HEK293T (cell line): ENCODE data around the gene TCF12.

Source experiments
- CTCF ChIA-PET: fragments of 350-600 bp; formaldehyde crosslinking; extraction: SDS; loops from one replicate; lab custom pipeline; 2021; ENCODE audit warnings: antibody characterized with exemption, inconsistent platforms; lab: Yijun Ruan, JAX
- POLR2A ChIA-PET: fragments of 350-600 bp; formaldehyde crosslinking; extraction: SDS; loops from one replicate; lab custom pipeline; 2020; ENCODE audit warnings: antibody characterized with exemption, inconsistent platforms; lab: Yijun Ruan, JAX
- DNase-seq: peaks from one replicate; pipeline ENCODE4 v3.0.0; 2012; ENCODE audit warnings: mixed read lengths; ENCODE audit errors: extremely low spot score
- ARNT ChIP-seq: fragments of 450-650 bp; IDR thresholded peaks from 2 replicates; pipeline ENCODE4 v1.6.1; 2017; ENCODE audit warnings: mild to moderate bottlenecking
- BHLHE40 ChIP-seq: fragments of 450-650 bp; IDR thresholded peaks from 2 replicates; pipeline ENCODE4 v1.6.1; 2016; ENCODE audit warnings: mild to moderate bottlenecking, moderate library complexity, borderline replicate concordance
- CTBP1 ChIP-seq: fragments of 450-650 bp; IDR thresholded peaks from 2 replicates; pipeline ENCODE4 v1.6.1; 2016; ENCODE audit warnings: borderline replicate concordance
- ELF4 ChIP-seq: fragments of 450-650 bp; IDR thresholded peaks from 2 replicates; pipeline ENCODE4 v1.6.1; 2017; ENCODE audit warnings: antibody characterized with exemption
- FOXA1 ChIP-seq: fragments of 450-650 bp; IDR thresholded peaks from 2 replicates; pipeline ENCODE4 v1.6.1; 2016; ENCODE audit warnings: mild to moderate bottlenecking
- FOXK2 ChIP-seq: fragments of 450-650 bp; IDR thresholded peaks from 2 replicates; pipeline ENCODE4 v1.6.1; 2016; ENCODE audit warnings: mild to moderate bottlenecking
- FOXM1 ChIP-seq: fragments of 450-650 bp; IDR thresholded peaks from 2 replicates; pipeline ENCODE4 v1.6.1; 2017; ENCODE audit warnings: mild to moderate bottlenecking, borderline replicate concordance
- HDGF ChIP-seq: fragments of 450-650 bp; IDR thresholded peaks from 2 replicates; pipeline ENCODE4 v1.6.1; 2017; ENCODE audit warnings: antibody characterized with exemption, borderline replicate concordance
- L3MBTL2 ChIP-seq: fragments of 450-650 bp; conservative IDR thresholded peaks from 2 replicates; pipeline ENCODE4 v1.6.1; 2016; ENCODE audit warnings: mild to moderate bottlenecking
- LEF1 ChIP-seq: fragments of 450-650 bp; IDR thresholded peaks from 2 replicates; pipeline ENCODE4 v1.6.1; 2017; ENCODE audit warnings: mild to moderate bottlenecking, borderline replicate concordance
- NFRKB ChIP-seq: fragments of 450-650 bp; IDR thresholded peaks from 2 replicates; pipeline ENCODE4 v1.6.1; 2016; ENCODE audit warnings: mild to moderate bottlenecking, moderate library complexity
- SP1 ChIP-seq: fragments of 450-650 bp; IDR thresholded peaks from 2 replicates; pipeline ENCODE4 v1.6.1; 2017
- SUZ12 ChIP-seq: fragments of 450-650 bp; IDR thresholded peaks from 2 replicates; pipeline ENCODE4 v1.6.1; 2016; ENCODE audit warnings: mild to moderate bottlenecking
- TARDBP ChIP-seq: fragments of 450-650 bp; IDR thresholded peaks from 2 replicates; pipeline ENCODE4 v1.6.1; 2016
- ZNF384 ChIP-seq: fragments of 450-650 bp; IDR thresholded peaks from 2 replicates; pipeline ENCODE4 v1.6.1; 2016
- TF ChIP-seq, protein P1 (sequence below): fragments of 450-650 bp; IDR thresholded peaks from 2 replicates; pipeline ENCODE4 v1.6.1; 2016

TCF12 gene

DNA sequence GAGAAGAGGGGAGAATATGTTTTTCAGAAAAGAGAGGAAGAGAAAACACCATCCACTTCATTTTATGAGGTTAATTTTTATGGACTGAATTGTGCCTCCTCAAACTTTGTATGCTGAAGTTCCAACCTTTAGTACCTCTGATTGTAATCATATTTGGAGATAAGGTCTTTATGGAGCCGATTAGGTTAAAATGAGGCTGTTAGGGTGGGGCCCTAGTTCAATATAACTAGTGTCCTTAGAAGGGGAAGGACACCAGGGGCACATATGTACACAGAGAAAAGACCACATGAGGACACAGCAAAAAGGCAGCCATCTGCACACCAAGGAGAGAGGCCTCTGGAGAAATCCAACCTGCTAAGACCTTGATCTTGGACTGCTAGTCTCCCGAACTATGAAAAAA lies 38.9 kb upstream of the TCF12 start:
- no peak for DNase-seq
- TF ChIP-seq L3MBTL2 (no peak), NFRKB (no peak), CTBP1 (no peak), TARDBP (no peak), ELF4 (no peak), BHLHE40 (no peak), SP1 (no peak), ZNF384 (no peak), HDGF (no peak), FOXM1 (no peak), LEF1 (no peak), ARNT (no peak), SUZ12 (no peak), FOXK2 (no peak), FOXA1 (no peak)
- TF ChIP-seq, protein P1, sequence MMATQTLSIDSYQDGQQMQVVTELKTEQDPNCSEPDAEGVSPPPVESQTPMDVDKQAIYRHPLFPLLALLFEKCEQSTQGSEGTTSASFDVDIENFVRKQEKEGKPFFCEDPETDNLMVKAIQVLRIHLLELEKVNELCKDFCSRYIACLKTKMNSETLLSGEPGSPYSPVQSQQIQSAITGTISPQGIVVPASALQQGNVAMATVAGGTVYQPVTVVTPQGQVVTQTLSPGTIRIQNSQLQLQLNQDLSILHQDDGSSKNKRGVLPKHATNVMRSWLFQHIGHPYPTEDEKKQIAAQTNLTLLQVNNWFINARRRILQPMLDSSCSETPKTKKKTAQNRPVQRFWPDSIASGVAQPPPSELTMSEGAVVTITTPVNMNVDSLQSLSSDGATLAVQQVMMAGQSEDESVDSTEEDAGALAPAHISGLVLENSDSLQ, result no peak
- CTCF ChIA-PET, result no interaction called here
- POLR2A ChIA-PET, result no interaction called here

DNA sequence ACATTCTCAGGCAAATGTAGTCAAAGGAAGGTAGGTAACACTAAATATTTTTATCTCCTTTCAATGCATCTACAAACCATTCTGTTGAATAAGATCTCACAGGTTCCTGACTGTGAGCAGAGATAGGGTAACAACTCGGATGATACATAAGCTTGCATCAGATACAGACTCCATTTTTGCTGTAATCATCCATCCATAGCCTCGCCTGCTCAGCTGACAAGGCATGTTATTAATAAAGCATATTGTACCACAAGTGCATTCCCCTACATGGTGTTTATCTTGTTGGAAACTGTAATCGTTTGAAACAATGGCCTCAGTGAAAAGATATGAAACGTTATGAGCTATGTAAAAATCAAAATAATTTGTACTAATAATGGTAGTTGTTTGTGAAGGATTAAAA lies 35.4 kb upstream of the TCF12 start:
- DNase-seq, result no peak
- TF ChIP-seq FOXK2, result no peak
- TF ChIP-seq ZNF384, result no peak
- no peak for TF ChIP-seq L3MBTL2
- TF ChIP-seq ARNT, result no peak
- no peak for TF ChIP-seq LEF1
- TF ChIP-seq BHLHE40, result no peak
- TF ChIP-seq FOXA1, result no peak
- no peak for TF ChIP-seq TARDBP
- TF ChIP-seq CTBP1, result no peak
- no peak for TF ChIP-seq FOXM1
- TF ChIP-seq SUZ12, result no peak
- POLR2A ChIA-PET, result no interaction called here
- CTCF ChIA-PET, result no interaction called here

DNA sequence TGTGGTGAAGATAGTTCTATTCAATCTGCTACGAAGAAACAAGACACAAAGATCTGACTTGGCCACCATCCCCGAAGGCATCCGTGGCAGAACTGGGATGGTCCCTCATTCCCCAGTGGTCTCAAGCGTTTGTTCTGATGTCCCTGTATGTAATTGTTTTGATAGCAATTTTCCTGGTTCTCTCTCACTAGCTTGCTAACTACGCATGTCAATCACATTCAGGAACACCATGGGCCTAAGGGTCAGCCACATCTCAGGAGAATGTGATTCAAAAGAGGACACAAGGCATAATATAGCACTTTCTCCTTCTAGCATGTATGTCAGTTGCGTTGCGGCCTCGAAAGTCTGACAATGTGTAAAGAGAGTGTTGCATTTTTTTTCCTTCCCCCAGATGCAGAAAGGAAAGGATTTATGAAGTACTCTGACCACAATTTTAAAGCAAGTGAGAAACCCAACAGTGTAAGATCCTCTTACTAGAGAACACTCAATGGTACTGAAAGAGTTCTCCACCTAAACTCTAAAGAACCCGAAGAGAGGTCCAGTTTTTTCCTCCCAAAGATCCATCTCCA lies 32.0 kb upstream of the TCF12 start:
- no peak for DNase-seq
- TF ChIP-seq HDGF (no peak), SP1 (no peak), NFRKB (no peak), SUZ12 (no peak), TARDBP (no peak), LEF1 (no peak)
- TF ChIP-seq, protein P1, result peak; percentile 75
- ChIA-PET POLR2A (interaction anchor here (1.5 to 2.4 kb wide), 2 partner anchors 32 to 34 kb away, joined by 5 to 24 read pairs; partner anchors contain the start of gene TCF12), CTCF (interaction anchor here (0.7 kb wide), 1 partner anchor 17 kb away, joined by 5 read pairs; no protein-coding TSS in a partner anchor)

DNA sequence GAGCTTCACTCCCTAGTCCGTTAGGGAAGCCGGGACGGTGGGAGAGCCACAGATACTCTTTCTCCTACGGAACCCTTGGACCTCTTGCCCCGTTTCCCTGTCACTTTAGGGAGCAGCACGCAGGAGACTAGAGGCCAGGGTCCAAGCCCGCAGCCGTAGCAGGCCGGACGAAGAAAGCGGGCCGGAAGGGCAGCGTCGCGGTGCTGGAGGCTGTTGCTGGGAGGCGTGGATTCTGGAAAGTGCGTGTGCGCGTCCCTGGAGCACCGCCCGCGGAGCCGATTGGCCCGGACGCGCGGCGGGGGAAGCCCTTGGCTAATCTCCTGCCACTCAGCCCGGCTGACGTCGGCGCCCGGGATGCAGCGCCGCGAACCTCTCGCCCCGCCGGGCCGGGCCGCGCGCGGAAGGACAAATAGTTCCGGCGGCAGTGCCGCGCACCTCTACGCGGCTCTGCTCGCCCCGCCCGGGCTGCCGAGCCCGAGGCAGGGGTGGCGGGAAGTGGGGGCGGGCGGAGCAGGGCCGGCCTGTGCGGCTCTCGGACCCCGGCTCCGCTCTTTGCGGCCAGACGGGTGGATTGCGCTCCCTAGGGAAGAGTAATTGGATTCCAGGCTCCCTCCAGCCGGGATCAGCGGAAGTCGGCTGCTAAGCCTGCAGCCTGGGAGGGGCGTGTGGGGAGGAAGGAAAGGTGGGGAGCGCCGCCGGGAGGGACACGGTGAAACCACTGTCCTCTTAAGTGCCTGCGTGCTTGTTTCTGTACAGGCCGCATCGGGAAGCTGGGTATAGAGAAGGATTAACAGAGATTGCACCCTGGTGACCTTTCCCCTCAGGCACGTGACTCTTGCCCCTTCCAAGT lies 31.3 kb upstream of the TCF12 start:
- ChIA-PET CTCF (interaction anchor here (0.8 kb wide), 1 partner anchor 31 kb away, joined by 3 read pairs; the partner anchor contains the start of gene TCF12), POLR2A (interaction anchor here (0.8 to 2.4 kb wide), 3 partner anchors 17 to 33 kb away, joined by 3 to 24 read pairs (median 5); partner anchors contain the start of gene TCF12)
- TF ChIP-seq FOXM1, result no peak
- TF ChIP-seq BHLHE40, result no peak
- TF ChIP-seq HDGF, result peak; percentile 61; the same call in 1 of the 2 replicates
- TF ChIP-seq, protein P1, result peak; percentile 94
- TF ChIP-seq ELF4, result peak; percentile 17; the same call in 1 of the 2 replicates
- peak; percentile 70 for TF ChIP-seq L3MBTL2
- DNase-seq, result peak; percentile 76

DNA sequence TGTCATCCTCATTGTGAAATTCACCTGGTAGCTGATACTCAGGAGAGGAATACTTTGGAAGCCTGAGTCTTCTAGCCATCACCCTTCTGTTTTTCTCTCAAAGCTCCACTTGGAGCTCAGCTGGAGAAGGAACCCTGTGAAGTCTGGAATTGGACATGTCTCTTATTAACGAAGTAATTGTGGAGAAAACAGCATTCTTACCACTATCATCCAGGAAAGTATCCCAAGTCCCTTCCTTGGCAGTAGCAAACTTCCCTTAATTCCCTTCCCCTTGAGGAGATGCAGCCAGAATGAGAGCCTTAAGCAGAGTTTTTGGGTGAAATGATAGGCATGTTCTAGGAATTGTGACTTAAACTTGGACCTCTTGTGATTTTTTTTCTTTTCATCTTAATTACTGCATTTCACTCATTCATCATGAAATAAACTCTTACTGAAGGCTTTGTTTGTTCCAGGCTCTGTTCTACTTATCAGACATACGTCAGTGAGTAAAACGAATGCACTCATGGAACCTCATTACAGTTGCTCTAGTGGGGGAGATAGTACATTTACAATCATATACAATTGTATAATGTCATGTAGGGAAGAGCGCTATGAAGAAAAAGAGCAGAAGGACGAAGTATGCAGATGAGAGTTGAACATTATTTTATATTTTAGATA lies 30.5 kb upstream of the TCF12 start:
- CTCF ChIA-PET, result interaction anchor here (0.8 kb wide), 1 partner anchor 30 kb away, joined by 3 read pairs; the partner anchor contains the start of gene TCF12

More for the DNA sequence above, 30.5 kb upstream of the TCF12 start:
- DNase-seq, result no peak
- TF ChIP-seq FOXM1 (no peak), HDGF (no peak; the same call in 1 of the 2 replicates), L3MBTL2 (peak; percentile 19; the same call in 1 of the 2 replicates)
- POLR2A ChIA-PET, result interaction anchor here (0.8 to 2.4 kb wide), 3 partner anchors 18 to 32 kb away, joined by 3 to 24 read pairs (median 5); partner anchors contain the start of gene TCF12
